ENCODE measurements around the gene MYOT.

MYOT gene

DNA sequence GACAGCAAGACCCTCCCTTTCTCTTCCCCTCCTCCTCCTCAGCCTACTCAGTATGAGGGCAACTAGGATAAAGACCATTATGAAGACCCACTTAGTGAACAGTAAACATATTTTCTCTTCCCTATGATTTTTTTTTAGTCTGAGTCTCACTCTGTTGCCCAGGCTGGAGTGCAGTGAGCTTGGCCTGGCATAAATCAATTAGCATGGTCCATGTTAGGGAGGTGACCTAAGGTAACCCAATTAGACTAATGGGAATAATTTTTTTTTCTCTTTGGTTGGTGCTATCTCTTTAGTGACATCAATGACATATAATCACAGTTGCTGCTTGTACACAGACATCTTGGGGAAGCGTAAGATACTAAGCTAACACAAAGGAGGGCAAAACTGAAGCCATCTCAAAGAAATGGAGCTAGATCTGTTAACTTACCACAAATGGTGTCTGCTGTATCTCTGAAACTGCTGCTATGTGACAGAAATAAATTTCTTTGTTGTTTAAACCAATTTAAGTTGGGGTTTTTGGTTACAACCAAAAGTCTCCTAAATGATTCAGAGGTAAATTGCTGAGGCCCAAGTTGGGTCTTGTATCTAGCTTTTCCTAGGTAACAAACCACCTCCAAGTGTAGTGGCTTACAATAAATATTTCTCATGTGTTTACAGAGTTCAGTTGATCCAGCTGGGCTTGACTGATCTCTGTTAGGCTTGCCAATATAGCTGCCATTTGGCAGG is 34.9 kb downstream of the MYOT start:
- no peak for DNase-seq

DNA sequence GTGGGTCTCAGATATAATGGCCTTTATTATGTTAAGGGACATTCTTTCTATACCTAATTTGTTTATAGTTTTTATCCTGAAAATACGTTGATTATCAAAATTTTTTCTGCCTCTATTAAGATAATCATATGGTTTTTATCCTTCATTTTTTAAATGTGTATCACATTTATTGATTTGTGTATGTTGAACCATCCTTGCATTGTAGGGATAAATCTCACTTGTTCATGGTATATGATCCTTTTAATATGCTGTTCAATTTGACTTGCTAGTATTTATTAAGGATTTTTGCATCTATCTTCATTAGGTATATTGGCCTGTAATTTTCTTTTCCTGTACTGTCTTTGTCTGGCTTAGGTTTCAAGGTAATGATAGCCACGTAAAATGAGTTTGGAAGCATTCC is 47.1 kb downstream of the MYOT start:
- no peak for DNase-seq

DNA sequence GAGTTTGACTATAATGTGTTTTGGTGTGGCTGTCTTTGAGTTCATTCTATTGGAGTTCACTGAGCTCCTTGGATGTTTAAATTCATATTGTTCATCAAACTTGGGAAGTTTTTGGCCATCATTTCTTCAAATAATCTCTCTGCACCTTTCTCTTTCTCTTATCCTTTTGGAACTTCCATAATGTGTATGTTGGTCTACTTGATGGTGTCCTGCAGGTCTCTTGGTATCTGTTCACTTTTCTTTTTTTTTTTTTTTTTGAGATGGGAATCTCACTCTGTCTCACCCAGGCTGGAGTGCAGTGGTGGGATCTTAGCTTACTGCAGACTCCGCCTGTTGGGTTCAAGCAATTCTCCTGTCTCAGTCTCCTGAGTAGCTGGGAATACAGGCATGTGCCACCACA is 49.3 kb downstream of the MYOT start:
- no peak for DNase-seq

DNA sequence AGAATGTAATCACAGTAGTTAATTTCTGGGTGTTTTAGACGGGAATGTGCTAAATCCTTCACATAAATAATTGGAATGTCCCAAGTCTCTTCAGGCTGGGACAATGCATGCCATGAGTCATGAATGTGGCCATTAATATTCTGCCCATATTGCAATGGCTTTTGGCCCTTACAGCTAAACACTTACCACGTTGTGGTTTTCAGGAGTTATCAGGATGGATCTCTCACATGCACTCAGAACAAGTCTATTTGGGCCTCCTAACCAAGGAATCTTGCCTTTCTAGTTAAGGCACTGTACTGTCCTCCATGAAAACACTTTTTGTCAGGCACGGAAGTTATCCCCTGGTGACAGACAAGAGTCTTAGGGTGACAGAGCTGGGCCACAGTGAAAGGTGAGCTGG is 54.3 kb downstream of the MYOT start:
- no peak for DNase-seq

DNA sequence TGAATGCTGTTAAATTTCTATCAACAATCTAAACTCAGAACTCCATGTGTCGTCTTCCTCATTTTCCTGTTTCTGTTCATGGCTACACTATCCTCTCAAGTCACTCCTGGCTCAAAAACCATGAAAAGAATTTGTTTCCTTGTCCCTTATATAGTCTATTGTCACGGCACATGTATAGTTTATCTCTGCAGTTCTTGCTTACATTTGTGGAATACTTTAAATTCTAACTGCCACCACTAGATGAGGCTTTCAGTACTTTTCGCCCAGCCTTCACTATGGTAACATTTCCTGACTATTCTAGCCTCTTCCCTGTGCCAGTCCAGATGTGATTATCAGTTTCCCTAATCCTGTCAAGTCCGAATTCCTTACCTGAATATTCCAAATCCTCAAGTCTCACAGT is 56.2 kb downstream of the MYOT start:
- no peak for DNase-seq

DNA sequence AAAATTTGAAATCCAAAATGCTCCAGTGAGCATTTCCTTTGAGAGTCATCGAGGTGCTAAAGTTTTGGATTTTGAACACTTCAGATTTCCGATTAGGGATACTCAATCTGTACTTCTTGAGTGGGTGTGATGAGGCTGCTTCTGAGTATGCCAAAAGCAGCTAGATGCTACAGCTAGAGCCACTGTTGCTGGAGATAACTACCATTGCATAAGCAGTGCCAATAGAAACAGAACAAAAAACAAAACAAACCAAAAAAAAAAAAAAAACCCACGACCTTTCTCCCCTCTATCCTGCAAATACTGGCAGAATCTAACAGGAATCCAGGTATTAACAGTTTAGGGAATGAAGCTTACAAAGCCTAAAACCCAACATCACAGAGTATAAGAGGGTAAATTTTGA is 65.1 kb downstream of the MYOT start:
- no peak for DNase-seq

DNA sequence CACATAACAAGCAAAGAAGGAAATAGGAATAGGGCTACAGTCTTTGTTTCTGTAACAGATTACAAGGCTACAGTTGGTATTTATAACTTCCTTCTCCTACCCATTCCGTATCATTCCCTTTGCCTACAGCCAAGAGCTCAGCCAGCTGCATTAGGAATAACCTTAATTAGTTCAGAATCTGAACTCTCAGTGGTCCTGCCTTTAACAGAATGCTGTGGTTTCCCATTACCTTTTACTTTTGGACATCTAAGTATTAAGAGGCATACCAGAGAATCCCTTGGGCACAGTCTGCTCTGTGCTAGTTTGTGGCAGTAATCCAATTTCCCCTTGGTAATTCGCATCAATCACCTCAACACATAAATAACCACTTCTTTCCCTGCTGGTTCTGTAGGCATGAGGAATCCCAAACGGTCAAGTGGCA is 65.8 kb downstream of the MYOT start:
- no peak for DNase-seq

DNA sequence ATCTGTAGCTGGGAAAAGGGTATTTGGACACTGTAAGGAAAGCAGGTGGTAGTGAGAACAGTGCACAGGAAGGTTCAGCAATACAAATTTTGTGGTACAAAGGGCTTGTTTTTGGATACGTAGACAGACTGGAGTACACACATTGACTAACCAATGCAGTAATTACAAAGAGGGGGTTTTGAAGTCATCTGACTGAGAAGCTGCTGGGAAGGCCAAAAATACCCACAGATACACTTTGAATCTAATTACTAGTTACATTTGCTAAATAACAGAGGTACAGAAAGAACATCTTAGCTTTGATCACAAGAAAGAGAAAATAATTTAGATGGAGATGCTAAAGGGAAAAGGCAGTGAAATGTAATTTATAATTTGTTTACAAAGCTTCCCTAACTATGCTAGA is 67.5 kb downstream of the MYOT start:
- DNase-seq = no peak

DNA sequence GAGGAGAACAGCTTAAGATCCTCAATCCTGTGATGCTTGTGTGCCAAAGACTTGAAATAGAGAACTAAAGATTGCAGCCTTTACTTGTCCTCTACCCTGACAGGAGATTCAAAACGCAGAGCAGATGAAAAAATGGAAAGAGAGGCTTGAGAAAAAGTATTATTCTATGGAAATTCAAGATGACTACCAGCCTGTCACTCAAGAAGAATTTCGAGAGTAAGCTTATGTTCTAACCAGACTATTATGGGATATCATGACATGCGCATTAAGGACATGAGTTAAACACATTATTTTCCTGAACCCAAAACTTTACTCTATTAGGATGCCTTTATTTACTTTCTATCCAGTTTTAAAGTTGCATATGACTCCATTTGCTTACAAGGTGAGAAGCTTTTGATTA is 68.0 kb downstream of the MYOT start:
- no peak for DNase-seq
